GM18867 (cell line): ENCODE measurements around the gene WDR75.
"Not testable (repeated sequence)": the region's sequence is repeated elsewhere in the genome, so short reads cannot be mapped to it uniquely, and the experiment has no call there.

Experiments
- ATAC-seq: cut with Tn5 transposase; IDR thresholded peaks from one replicate; pipeline ENCODE4 v1.9.1; 2021; ENCODE audit warnings: mild to moderate bottlenecking, moderate library complexity; ENCODE audit not compliant: unreplicated experiment

The WDR75 gene

DNA sequence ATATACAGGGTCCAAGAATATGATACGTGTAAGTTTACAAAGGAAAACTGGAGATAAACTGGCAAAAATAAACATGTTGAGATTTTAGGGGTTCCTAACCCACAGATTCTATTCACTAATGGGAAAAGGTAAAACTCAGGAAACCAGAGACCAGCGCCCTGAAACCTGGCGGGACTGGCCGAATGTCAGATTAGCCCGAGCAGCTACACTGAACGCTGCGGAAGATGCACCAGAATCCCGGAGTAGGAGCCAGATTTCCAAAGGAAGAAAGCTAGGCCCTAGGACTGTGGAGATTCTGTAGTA lies 679 bp upstream of the WDR75 start:
- peak; percentile 30 for ATAC-seq

- no peak for ATAC-seq
Observed at GRCh38 chr2:189441709-189442074, 418 bp downstream of the WDR75 start.

- ATAC-seq = no peak
Observed at GRCh38 chr2:189442468-189442867, 1.2 kb downstream of the WDR75 start.

GRCh38 chr2:189444322-189444721 lies 3.0 kb downstream of the WDR75 start:
- peak; percentile 25 for ATAC-seq

GRCh38 chr2:189446780-189447179 lies 5.5 kb downstream of the WDR75 start:
- ATAC-seq = no peak

- no peak for ATAC-seq
Observed at GRCh38 chr2:189454009-189454408, 12.7 kb downstream of the WDR75 start.

- peak; percentile 51 for ATAC-seq
Observed at GRCh38 chr2:189465076-189465475, 23.8 kb downstream of the WDR75 start.

- ATAC-seq = peak; percentile 11
Observed at GRCh38 chr2:189465478-189465877, 24.2 kb downstream of the WDR75 start.

GRCh38 chr2:189466046-189466445 lies 24.8 kb downstream of the WDR75 start:
- ATAC-seq = no peak

- no peak for ATAC-seq
Observed at GRCh38 chr2:189466656-189467055, 25.4 kb downstream of the WDR75 start.

DNA sequence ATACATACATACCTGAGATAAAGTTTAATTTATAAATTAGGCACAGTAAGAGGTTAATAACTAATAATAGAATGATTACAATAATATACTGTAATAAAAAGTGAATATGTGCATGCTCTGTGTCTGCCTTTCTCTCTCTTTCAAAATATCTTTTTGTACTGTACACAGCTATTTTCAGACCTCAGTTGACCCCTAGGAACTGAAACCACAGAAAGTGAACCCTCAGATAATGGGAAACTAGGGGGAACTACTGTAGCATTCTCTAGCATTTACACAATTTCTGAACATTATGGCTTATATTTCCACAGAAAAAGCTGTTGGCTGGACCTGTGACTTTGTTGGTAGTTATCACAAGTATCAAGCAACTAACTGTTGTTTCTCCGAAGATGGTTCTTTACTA lies 25.9 kb downstream of the WDR75 start:
- ATAC-seq = no peak

- ATAC-seq = no peak
Observed at GRCh38 chr2:189467593-189467992, 26.3 kb downstream of the WDR75 start.

- no peak for ATAC-seq
Observed at GRCh38 chr2:189474526-189474925, 33.3 kb downstream of the WDR75 start.

GRCh38 chr2:189477756-189478155 lies 36.5 kb downstream of the WDR75 start:
- no peak for ATAC-seq

- ATAC-seq = not testable (repeated sequence)
Observed at GRCh38 chr2:189478289-189478688, 37.0 kb downstream of the WDR75 start.

DNA sequence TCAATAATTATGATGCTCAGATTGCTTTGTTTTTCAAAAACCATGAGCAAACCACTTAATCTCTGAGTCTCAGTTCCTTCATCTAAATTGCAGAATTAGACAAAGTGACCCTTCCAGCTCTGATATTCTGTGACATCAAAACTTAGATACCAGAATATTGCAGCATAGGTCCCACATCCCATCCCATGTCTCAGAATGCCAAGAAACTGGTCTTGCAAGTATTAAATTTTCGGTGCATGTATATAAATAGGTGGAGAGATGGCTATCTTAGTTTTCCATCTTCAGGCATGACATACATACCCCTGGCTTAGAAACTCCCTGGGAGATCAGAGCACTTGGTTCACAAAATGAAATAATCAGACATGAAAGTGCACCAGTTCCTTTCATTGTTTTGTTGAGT lies 39.8 kb downstream of the WDR75 start:
- no peak for ATAC-seq

GRCh38 chr2:189483571-189483970 lies 42.3 kb downstream of the WDR75 start:
- ATAC-seq = no peak

DNA sequence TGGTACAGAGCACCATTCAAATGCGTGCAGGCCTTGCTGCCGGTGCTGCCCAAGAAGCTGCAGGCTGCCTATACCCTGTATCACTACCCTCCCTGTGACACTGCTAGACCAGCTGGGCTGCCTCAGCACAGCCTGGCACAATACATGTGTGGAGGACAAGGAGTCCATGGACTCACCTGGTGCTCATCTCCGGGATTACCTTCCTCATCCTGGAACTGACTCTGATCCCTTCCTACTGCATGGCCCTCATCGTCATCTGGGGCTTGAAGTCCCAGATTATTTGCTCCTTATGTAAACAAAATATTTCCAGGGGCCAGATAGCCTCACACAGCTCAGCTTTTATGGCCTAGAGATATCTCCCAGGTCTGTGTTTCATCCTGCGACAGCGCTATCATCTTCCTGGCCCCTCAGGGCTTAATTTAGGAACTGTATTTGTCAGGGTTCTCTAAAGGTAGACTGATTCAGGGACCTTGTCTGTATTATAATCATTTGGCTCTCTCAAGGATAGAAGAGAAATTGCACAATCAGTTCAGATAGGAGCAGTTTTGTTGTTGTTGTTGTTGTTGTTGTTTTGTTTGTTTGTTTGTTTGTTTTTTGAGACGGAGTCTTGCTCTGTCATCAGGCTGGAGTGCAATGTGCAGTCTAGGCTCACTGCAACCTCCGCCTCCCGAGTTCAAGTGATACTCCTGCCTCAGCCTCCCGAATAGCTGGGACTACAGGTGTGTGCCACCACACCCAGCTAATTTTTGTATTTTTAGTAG lies 42.9 kb downstream of the WDR75 start:
- ATAC-seq = no peak

DNA sequence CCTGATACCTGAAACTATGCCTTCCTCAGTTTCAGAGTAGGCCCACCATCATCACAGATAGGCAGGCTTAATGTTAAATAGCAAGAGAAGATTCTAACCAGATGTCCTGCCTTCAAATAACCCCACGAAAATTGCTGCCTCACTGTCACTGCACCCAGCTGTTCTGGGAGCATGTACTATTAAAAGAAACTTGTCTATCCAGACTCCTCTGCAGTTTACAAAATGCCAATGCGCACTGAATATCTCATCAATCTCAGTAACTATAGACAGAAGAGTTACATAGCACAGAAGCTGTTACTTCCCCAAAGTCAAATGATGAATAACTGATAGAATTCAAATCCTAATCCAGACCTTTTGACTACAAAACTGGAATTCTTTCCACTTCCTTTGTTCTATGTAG lies 43.9 kb downstream of the WDR75 start:
- ATAC-seq = no peak

DNA sequence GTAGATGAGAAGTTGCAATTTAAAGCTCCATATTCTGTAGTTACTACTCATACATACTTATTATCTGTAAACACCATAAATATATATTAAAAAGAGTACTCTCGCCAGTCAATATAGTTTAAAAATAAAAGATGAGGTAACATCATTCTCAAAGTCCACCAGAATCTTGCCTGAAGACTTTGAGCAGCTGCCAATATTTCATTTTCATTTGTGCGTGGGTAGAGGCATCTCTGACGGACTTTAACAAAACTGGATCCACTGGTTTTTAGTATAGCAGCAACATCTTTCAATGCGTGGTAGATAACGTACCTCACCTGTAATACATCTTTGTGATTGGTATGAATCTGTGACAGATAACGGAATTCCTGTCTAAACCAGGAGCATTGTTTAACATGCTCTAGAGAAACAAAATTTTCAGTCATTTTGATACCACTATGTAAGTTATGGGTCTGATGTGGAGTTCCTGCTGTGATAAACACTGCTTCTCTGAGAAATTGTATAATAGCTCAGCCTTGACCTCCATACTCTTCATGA lies 45.0 kb downstream of the WDR75 start:
- ATAC-seq = no peak

GRCh38 chr2:189487283-189488007 lies 46.2 kb downstream of the WDR75 start:
- ATAC-seq = no peak

DNA sequence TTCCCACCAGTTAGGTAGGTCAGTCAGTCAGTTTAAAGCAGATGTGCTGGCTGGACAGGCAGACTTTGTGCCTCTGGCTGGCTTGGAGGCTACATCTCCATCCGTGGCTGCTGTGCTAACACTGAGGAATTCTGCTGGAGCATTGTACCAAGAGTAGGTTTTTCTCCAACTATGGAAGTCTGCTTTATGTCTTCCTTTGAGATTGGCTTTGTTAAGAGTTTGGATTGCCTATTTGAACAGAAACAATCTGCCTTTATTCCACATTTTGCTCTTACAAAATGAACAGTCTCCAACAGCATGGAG lies 46.7 kb downstream of the WDR75 start:
- no peak for ATAC-seq

DNA sequence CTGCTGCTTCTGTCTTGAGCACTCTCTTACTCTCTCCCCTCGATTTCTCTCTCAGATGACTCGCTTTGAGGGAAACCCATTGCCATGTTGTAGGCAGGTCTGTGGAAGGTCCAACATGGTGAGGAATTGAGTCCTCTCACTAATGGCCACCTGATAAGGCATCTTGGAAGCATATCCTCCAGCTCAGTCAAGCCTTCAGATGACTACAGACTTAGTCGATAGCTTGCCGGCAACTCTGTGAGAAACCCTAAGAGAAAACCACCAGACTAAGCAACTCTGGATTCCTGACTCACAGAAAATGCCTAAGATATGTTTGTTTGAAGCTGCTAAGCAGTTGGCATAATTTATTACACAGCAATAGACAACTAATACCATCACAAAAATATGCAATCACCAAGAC lies 51.2 kb downstream of the WDR75 start:
- ATAC-seq = no peak
